HAP-1 (cell line): ENCODE results near the gene METAP1D.
A peak's percentile ranks its signal among the peaks of the same experiment; 100 is the strongest.
"Not testable (repeated sequence)": the region's sequence is repeated elsewhere in the genome, so short reads cannot be mapped to it uniquely, and the experiment has no call there.

Source experiments
- DNase-seq, 2 experiments: peaks; one replicate each; pipeline ENCODE4 v3.0.0-alpha.2; 2016 to 2020; ENCODE audit warnings: low spot score in 2 of 2
- H3K27me3 ChIP-seq: fragments of 250-450 bp; sonication (Bioruptor Pico); 2 replicates; pipeline ENCODE4 v1.5.1; 2020; ENCODE audit warnings: low read depth, mild to moderate bottlenecking, moderate library complexity
- H3K36me3 ChIP-seq: fragments of 250-450 bp; sonication (Bioruptor Pico); replicated peaks from 2 replicates; pipeline ENCODE4 v1.5.1; 2020; ENCODE audit warnings: mild to moderate bottlenecking
- H3K4me1 ChIP-seq: fragments of 250-450 bp; sonication (Bioruptor Pico); 2 replicates; pipeline ENCODE4 v1.5.1; 2020; ENCODE audit warnings: mild to moderate bottlenecking
- H3K4me3 ChIP-seq: fragments of 250-450 bp; sonication (Bioruptor Pico); 2 replicates; pipeline ENCODE4 v1.5.1; 2020; ENCODE audit warnings: mild to moderate bottlenecking, moderate library complexity
- H3K9me3 ChIP-seq: fragments of 250-450 bp; sonication (Bioruptor Pico); 2 replicates; pipeline ENCODE4 v1.5.1; 2020; ENCODE audit warnings: mild to moderate bottlenecking, moderate library complexity
- in situ Hi-C: fragments of 300-500 bp; cut with MboI; formaldehyde crosslinking; loops from 3 replicates; pipeline ENCODE4 v1.14.3; 2020; ENCODE audit warnings: low sequenced_read_pairs, inconsistent platforms, mixed read lengths

METAP1D gene

GRCh38 chr2:171968509-171968908 is 31.2 kb upstream of the METAP1D start:
- peaks cover 9% of the 10 kb centered on the region for H3K36me3 ChIP-seq
- DNase-seq: no peak
- no peaks in the 10 kb centered on the region for H3K9me3 ChIP-seq
- H3K4me3 ChIP-seq: no peak overlapping the region
- in situ Hi-C loops: no loop called here
- H3K27me3 ChIP-seq: no peaks in the 10 kb centered on the region
- peaks cover 22% of the 10 kb centered on the region for H3K4me1 ChIP-seq

- Histone ChIP-seq H3K4me1 (peaks cover under 1% of the 10 kb centered on the region; the same call in 1 of the 2 replicates), H3K9me3 (no peaks in the 10 kb centered on the region), H3K36me3 (peaks cover 15% of the 10 kb centered on the region), H3K4me3 (no peak overlapping the region), H3K27me3 (no peaks in the 10 kb centered on the region)
- no peak for DNase-seq
- in situ Hi-C loops: no loop called here
Observed at GRCh38 chr2:171972329-171972982, 27.3 kb upstream of the METAP1D start.

GRCh38 chr2:171979103-171979502 is 20.6 kb upstream of the METAP1D start:
- H3K9me3 ChIP-seq: no peaks in the 10 kb centered on the region
- in situ Hi-C loops: no loop called here
- H3K27me3 ChIP-seq: no peaks in the 10 kb centered on the region
- no peak overlapping the region for H3K4me3 ChIP-seq
- DNase-seq: no peak
- H3K36me3 ChIP-seq: peaks cover 38% of the 10 kb centered on the region
- H3K4me1 ChIP-seq: no peaks in the 10 kb centered on the region

GRCh38 chr2:171983924-171984323 is 15.8 kb upstream of the METAP1D start:
- in situ Hi-C loops, DNase-seq, H3K4me1 ChIP-seq, H3K4me3 ChIP-seq, H3K9me3 ChIP-seq, H3K27me3 ChIP-seq: not testable (repeated sequence)
- peaks cover 21% of the 10 kb centered on the region for H3K36me3 ChIP-seq

- no peak for DNase-seq
- peaks cover 10% of the 10 kb centered on the region for H3K36me3 ChIP-seq
- no peak overlapping the region for H3K4me3 ChIP-seq
- no peaks in the 10 kb centered on the region for H3K9me3 ChIP-seq
- H3K4me1 ChIP-seq: no peaks in the 10 kb centered on the region
- in situ Hi-C loops: no loop called here
- H3K27me3 ChIP-seq: no peaks in the 10 kb centered on the region
Observed at GRCh38 chr2:171985076-171985475, 14.7 kb upstream of the METAP1D start.

- Histone ChIP-seq H3K4me3 (no peak overlapping the region), H3K27me3 (no peaks in the 10 kb centered on the region), H3K9me3 (no peaks in the 10 kb centered on the region), H3K4me1 (no peaks in the 10 kb centered on the region), H3K36me3 (peaks cover 5% of the 10 kb centered on the region; the same call in 1 of the 2 replicates)
- no peak for DNase-seq
- in situ Hi-C loops: no loop called here
Observed at GRCh38 chr2:171986778-171987177, 13.0 kb upstream of the METAP1D start.

- no peaks in the 10 kb centered on the region for H3K4me1 ChIP-seq
- in situ Hi-C loops: no loop called here
- no peak for DNase-seq
- no peak overlapping the region for H3K4me3 ChIP-seq
- no peaks in the 10 kb centered on the region for H3K9me3 ChIP-seq
- no peaks in the 10 kb centered on the region for H3K36me3 ChIP-seq
- no peaks in the 10 kb centered on the region for H3K27me3 ChIP-seq
Observed at GRCh38 chr2:171991027-171991426, 8.7 kb upstream of the METAP1D start.

GRCh38 chr2:171995586-171995985 is 4.2 kb upstream of the METAP1D start:
- Histone ChIP-seq H3K4me3 (no peak overlapping the region), H3K4me1 (peaks cover 3% of the 10 kb centered on the region), H3K9me3 (no peaks in the 10 kb centered on the region), H3K27me3 (no peaks in the 10 kb centered on the region), H3K36me3 (no peaks in the 10 kb centered on the region)
- in situ Hi-C loops: no loop called here
- DNase-seq: no peak

GRCh38 chr2:171996021-171996420 is 3.7 kb upstream of the METAP1D start:
- Histone ChIP-seq H3K27me3 (no peaks in the 10 kb centered on the region), H3K9me3 (no peaks in the 10 kb centered on the region), H3K36me3 (no peaks in the 10 kb centered on the region), H3K4me3 (no peak overlapping the region), H3K4me1 (peaks cover 7% of the 10 kb centered on the region)
- no peak for DNase-seq
- in situ Hi-C loops: no loop called here

GRCh38 chr2:171997031-171997430 is 2.7 kb upstream of the METAP1D start:
- in situ Hi-C loops, H3K4me3 ChIP-seq: not testable (repeated sequence)

GRCh38 chr2:171999161-171999560 is 592 bp upstream of the METAP1D start:
- Histone ChIP-seq H3K4me1 (peaks cover 7% of the 10 kb centered on the region), H3K4me3 (peak overlapping the region; percentile 69), H3K27me3 (no peaks in the 10 kb centered on the region), H3K9me3 (no peaks in the 10 kb centered on the region), H3K36me3 (no peaks in the 10 kb centered on the region)
- peak in 1 of 2 experiments; percentile 6 for DNase-seq
- in situ Hi-C loops: no loop called here

More at GRCh38 chr2:171997031-171997430, 2.7 kb upstream of the METAP1D start:
- H3K4me1 ChIP-seq, DNase-seq, H3K36me3 ChIP-seq, H3K9me3 ChIP-seq, H3K27me3 ChIP-seq: not testable (repeated sequence)

GRCh38 chr2:172000696-172001361 is 1.1 kb downstream of the METAP1D start:
- H3K36me3 ChIP-seq: no peaks in the 10 kb centered on the region
- peak overlapping the region; percentile 69 for H3K4me3 ChIP-seq
- DNase-seq: no peak
- H3K9me3 ChIP-seq: no peaks in the 10 kb centered on the region
- no peaks in the 10 kb centered on the region for H3K27me3 ChIP-seq
- in situ Hi-C loops: no loop called here
- peaks cover 7% of the 10 kb centered on the region for H3K4me1 ChIP-seq

- Histone ChIP-seq H3K36me3 (0 out of 2 replicates have a peak, but pooled peaks cover 2% of the 10 kb centered on the region), H3K27me3 (no peaks in the 10 kb centered on the region), H3K4me1 (peaks cover 5% of the 10 kb centered on the region), H3K9me3 (no peaks in the 10 kb centered on the region), H3K4me3 (no peak overlapping the region)
- in situ Hi-C loops: no loop called here
- DNase-seq: no peak
Observed at GRCh38 chr2:172007372-172007771, 7.6 kb downstream of the METAP1D start.

GRCh38 chr2:172009823-172010222 is 10.1 kb downstream of the METAP1D start:
- H3K4me3 ChIP-seq: no peak overlapping the region
- no peak for DNase-seq
- H3K27me3 ChIP-seq: no peaks in the 10 kb centered on the region
- H3K36me3 ChIP-seq: 0 out of 2 replicates have a peak, but pooled peaks cover 2% of the 10 kb centered on the region
- H3K9me3 ChIP-seq: no peaks in the 10 kb centered on the region
- H3K4me1 ChIP-seq: peaks cover 25% of the 10 kb centered on the region
- in situ Hi-C loops: no loop called here
